Measurements from ENCODE around the gene CCDC154.
"Not testable (repeated sequence)": the region's sequence is repeated elsewhere in the genome, so short reads cannot be mapped to it uniquely, and the experiment has no call there.

The CCDC154 gene
- 2.3 to 5.6 reads per million in 2 experiments for total RNA-seq

GRCh38 chr16:1443980-1444729 is at the start of gene CCDC154:
CCDC154 (minus strand) TSS chr16:1444556; CDS start chr16:1444322, 234 bp downstream.
- DNase-seq (ENCODE audit: low read depth): no peak

- no peak for DNase-seq (ENCODE audit: low read depth)
Measured at GRCh38 chr16:1493746-1494094, 49.4 kb upstream of the CCDC154 start.

- peak; percentile 80 for DNase-seq (ENCODE audit: low read depth)
Measured at GRCh38 chr16:1492923-1493745, 48.8 kb upstream of the CCDC154 start, which contains the start of gene TELO2. TELO2 (plus strand) TSS chr16:1493360; CDS start chr16:1494282, 922 bp downstream.

- DNase-seq (ENCODE audit: low read depth): no peak
Measured at GRCh38 chr16:1492082-1492922, 47.9 kb upstream of the CCDC154 start.

GRCh38 chr16:1491327-1491726 is 47.0 kb upstream of the CCDC154 start:
- no peak for DNase-seq (ENCODE audit: low read depth)

GRCh38 chr16:1489077-1489476 is 44.7 kb upstream of the CCDC154 start:
- DNase-seq (ENCODE audit: low read depth): no peak

GRCh38 chr16:1488619-1489018 is 44.3 kb upstream of the CCDC154 start, which contains the start of gene PTX4:
PTX4 (minus strand) TSS chr16:1488944; CDS start chr16:1488909, 35 bp downstream.
- no peak for DNase-seq (ENCODE audit: low read depth)

- no peak for DNase-seq (ENCODE audit: low read depth)
Measured at GRCh38 chr16:1488054-1488601, 43.8 kb upstream of the CCDC154 start.

GRCh38 chr16:1487395-1488053 is 43.2 kb upstream of the CCDC154 start:
- no peak for DNase-seq (ENCODE audit: low read depth)

- no peak for DNase-seq (ENCODE audit: low read depth)
Measured at GRCh38 chr16:1486551-1487390, 42.4 kb upstream of the CCDC154 start.

- DNase-seq (ENCODE audit: low read depth): no peak
Measured at GRCh38 chr16:1485847-1486496, 41.6 kb upstream of the CCDC154 start.

- DNase-seq (ENCODE audit: low read depth): no peak
Measured at GRCh38 chr16:1481906-1482835, 37.8 kb upstream of the CCDC154 start.

GRCh38 chr16:1478937-1479336 is 34.6 kb upstream of the CCDC154 start:
- DNase-seq (ENCODE audit: low read depth): not testable (repeated sequence)

GRCh38 chr16:1477033-1477432 is 32.7 kb upstream of the CCDC154 start:
- no peak for DNase-seq (ENCODE audit: low read depth)

- no peak for DNase-seq (ENCODE audit: low read depth)
Measured at GRCh38 chr16:1475552-1476114, 31.3 kb upstream of the CCDC154 start.

GRCh38 chr16:1474796-1475551 is 30.6 kb upstream of the CCDC154 start, which contains the start of gene CLCN7:
CLCN7 (minus strand) TSS chr16:1475028; CDS start chr16:1474974, 54 bp downstream.
- DNase-seq (ENCODE audit: low read depth): peak; percentile 81

GRCh38 chr16:1474082-1474795 is 29.9 kb upstream of the CCDC154 start:
- DNase-seq (ENCODE audit: low read depth): no peak
